ENCODE data around the gene GPR158.

Gene GPR158

DNA sequence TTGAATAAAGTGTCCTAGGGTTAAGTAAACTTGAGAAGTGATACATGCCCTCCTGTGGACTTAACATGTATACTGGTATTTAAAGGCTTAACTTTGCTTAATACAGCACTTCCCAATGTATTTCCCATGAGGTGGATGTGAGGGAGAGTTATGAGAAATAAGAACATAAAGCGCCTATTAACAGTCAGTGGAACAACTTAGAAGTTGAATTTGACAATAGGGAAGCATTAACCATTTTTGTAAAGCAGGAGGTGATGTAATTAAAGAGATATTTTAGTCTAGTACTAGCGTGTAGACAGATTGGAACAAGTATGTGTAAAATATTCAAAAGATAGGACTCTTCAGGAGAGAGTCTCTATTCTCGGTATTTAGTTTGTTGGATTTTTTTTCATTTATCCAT is 322.4 kb downstream of the GPR158 start:
- Histone ChIP-seq H3K36me3 (replicated peaks) (no peaks in the 10 kb centered on the region), H3K27me3 (replicated peaks) (no peaks in the 10 kb centered on the region), H3K4me3 (ENCODE audit: low read depth, low read length) (no peak overlapping the region), H3K27ac (no peak overlapping the region)
- DNase-seq: no peak
- TF ChIP-seq, protein P1, sequence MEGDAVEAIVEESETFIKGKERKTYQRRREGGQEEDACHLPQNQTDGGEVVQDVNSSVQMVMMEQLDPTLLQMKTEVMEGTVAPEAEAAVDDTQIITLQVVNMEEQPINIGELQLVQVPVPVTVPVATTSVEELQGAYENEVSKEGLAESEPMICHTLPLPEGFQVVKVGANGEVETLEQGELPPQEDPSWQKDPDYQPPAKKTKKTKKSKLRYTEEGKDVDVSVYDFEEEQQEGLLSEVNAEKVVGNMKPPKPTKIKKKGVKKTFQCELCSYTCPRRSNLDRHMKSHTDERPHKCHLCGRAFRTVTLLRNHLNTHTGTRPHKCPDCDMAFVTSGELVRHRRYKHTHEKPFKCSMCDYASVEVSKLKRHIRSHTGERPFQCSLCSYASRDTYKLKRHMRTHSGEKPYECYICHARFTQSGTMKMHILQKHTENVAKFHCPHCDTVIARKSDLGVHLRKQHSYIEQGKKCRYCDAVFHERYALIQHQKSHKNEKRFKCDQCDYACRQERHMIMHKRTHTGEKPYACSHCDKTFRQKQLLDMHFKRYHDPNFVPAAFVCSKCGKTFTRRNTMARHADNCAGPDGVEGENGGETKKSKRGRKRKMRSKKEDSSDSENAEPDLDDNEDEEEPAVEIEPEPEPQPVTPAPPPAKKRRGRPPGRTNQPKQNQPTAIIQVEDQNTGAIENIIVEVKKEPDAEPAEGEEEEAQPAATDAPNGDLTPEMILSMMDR (IDR thresholded peaks at IDR 0.05; ENCODE audit: low read depth, low read length, missing control alignments): no peak
- in situ Hi-C loops (cut with HindIII; ENCODE audit: low pct_ligation_motif_present, low sequenced_read_pairs): no loop called here

DNA sequence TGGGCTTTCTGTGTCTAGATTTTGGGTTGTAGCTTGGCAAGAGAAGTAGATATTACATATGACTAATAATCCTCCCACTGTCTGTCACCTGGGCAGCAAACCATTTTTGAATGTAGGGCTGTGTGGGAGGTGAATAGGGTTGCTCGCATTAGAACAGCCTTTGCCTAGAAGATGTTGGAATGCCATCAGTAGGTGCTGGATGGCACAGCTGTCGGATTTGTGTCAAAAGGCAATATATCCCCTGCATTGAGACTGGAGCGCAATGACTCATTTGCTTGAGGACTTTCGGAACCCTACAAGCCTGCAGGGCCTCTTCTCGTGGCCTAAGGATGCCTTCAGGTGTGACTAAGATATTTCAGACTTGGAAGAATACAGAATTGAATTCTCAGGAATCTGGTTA is 323.8 kb downstream of the GPR158 start:
- Histone ChIP-seq H3K4me3 (ENCODE audit: low read depth, low read length) (no peak overlapping the region), H3K36me3 (replicated peaks) (no peaks in the 10 kb centered on the region), H3K27me3 (replicated peaks) (no peaks in the 10 kb centered on the region), H3K27ac (no peak overlapping the region)
- in situ Hi-C loops (cut with HindIII; ENCODE audit: low pct_ligation_motif_present, low sequenced_read_pairs): no loop called here
- TF ChIP-seq, protein P1 (IDR thresholded peaks at IDR 0.05; ENCODE audit: low read depth, low read length, missing control alignments): no peak
- no peak for DNase-seq

DNA sequence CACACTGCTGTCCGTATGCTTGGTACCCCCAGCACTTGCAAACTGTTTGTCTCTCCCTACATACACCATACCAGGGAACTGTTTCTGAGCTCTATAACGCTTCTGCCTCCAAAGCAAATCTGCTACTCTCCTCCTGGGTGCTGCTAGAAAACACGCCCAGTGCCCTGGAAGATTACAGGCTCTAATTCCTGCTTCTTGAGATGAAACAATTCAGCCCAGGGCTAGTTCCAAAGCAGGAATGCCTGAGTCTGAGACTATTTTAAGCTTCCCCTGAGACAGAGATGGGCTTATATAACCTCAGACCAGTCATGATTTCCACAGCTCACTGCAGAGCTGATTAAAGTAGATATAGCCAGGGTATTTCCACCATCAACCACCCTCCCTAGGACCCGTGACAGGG is 327.1 kb downstream of the GPR158 start:
- DNase-seq: no peak
- no peak overlapping the region for H3K4me3 ChIP-seq (ENCODE audit: low read depth, low read length)
- no peak overlapping the region for H3K27ac ChIP-seq
- no peaks in the 10 kb centered on the region for H3K36me3 ChIP-seq (replicated peaks)
- no peaks in the 10 kb centered on the region for H3K27me3 ChIP-seq (replicated peaks)
- TF ChIP-seq, protein P1 (IDR thresholded peaks at IDR 0.05; ENCODE audit: low read depth, low read length, missing control alignments): no peak
- in situ Hi-C loops (cut with HindIII; ENCODE audit: low pct_ligation_motif_present, low sequenced_read_pairs): no loop called here

DNA sequence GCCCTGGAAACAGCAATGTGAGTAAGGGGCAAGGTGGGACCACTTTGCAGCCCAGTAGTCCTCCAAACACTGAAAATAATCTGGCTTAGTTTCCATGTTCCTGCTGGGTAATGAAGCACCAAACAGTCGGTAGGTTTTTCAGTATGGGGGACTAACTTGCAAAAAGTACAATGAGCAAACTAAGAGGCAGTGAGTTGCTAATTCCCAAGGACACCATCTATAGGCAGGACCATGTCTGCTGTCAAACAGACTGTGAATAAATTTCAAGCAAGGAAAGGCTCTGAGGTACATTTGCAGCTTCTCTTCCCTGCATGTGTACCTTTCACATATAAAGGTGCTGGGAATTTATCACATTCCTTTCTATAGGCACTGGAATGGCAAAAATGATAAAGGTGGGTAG is 327.7 kb downstream of the GPR158 start:
- Histone ChIP-seq H3K27me3 (replicated peaks) (no peaks in the 10 kb centered on the region), H3K27ac (no peak overlapping the region), H3K4me3 (ENCODE audit: low read depth, low read length) (no peak overlapping the region), H3K36me3 (replicated peaks) (no peaks in the 10 kb centered on the region)
- TF ChIP-seq, protein P1 (IDR thresholded peaks at IDR 0.05; ENCODE audit: low read depth, low read length, missing control alignments): no peak
- DNase-seq: no peak
- in situ Hi-C loops (cut with HindIII; ENCODE audit: low pct_ligation_motif_present, low sequenced_read_pairs): no loop called here

DNA sequence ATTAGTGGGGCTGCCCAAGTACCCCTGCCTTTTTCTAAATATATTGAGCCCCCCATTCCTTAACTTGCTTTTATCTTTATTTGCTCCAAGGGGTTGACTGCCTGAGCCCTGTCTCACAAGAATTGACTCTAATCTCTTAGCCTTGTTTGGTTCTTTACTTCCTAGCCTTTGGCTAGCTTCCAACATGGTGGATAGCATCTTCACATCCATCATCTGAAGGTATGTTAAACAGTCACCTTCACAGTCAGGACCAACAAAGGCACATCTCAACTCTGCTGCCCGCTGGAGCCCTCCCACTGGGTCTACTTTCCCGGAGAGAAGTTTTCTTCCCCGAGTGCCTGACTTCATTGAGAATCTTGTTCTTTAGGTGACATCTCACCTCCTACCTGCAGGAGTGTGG is 329.5 kb downstream of the GPR158 start:
- no peak for DNase-seq
- TF ChIP-seq, protein P1 (IDR thresholded peaks at IDR 0.05; ENCODE audit: low read depth, low read length, missing control alignments): no peak
- no peak overlapping the region for H3K4me3 ChIP-seq (ENCODE audit: low read depth, low read length)
- H3K36me3 ChIP-seq (replicated peaks): no peaks in the 10 kb centered on the region
- in situ Hi-C loops (cut with HindIII; ENCODE audit: low pct_ligation_motif_present, low sequenced_read_pairs): no loop called here
- no peaks in the 10 kb centered on the region for H3K27me3 ChIP-seq (replicated peaks)
- no peak overlapping the region for H3K27ac ChIP-seq

DNA sequence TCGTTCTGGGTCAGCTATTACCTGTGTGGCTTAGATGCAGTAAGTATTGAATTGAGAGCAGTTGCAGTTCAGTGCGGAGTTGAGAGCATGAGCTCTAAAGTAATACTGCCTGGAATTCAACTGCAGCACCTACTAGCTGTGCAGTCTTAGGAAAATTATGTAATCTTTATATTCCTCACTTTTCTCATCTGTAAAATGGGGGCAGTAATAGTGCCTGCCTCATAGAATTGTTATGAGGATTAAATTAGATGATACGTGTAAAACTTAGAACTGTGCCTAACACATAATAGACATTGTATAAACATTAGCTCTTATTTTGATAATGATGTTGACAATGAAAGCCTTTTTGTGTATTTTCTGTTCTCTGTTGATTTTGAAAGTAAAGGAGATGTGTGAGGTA is 330.0 kb downstream of the GPR158 start:
- Histone ChIP-seq H3K27ac (no peak overlapping the region), H3K4me3 (ENCODE audit: low read depth, low read length) (no peak overlapping the region), H3K36me3 (replicated peaks) (no peaks in the 10 kb centered on the region), H3K27me3 (replicated peaks) (no peaks in the 10 kb centered on the region)
- TF ChIP-seq, protein P1 (IDR thresholded peaks at IDR 0.05; ENCODE audit: low read depth, low read length, missing control alignments): no peak
- in situ Hi-C loops (cut with HindIII; ENCODE audit: low pct_ligation_motif_present, low sequenced_read_pairs): no loop called here
- no peak for DNase-seq
